ENCODE data around the gene WAS.

DNA sequence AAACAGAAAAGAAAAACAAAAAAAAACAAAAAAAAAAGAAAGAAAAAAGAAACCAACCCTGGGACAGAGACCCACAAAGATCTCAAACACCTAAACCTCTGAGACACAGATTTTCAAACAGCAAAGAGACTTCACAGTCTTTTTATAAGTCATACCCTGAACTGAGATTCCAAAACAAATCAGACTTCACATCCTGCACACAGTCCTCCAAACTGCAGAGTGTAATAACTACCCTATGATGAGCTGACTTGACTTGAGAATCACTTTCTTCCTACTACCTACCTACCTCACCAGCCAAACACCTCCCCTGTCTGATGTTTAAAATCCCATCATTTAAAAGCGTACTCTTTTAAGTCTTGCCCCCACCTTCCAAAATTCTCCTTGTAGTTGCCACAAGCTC lies 52.7 kb downstream of the WAS start:
- no peak for TF ChIP-seq CTCF (IDR thresholded peaks at IDR 0.05; ENCODE audit: low read depth, low read length)
- TF ChIP-seq POLR2A (IDR thresholded peaks at IDR 0.05; ENCODE audit: extremely low read depth, insufficient read length), result no peak
- no peak for TF ChIP-seq MYC (IDR thresholded peaks at IDR 0.05; ENCODE audit: low read depth, low read length)
- no peak for TF ChIP-seq MAX (IDR thresholded peaks at IDR 0.05; ENCODE audit: low read depth, low read length)

All from NB4 (cell line).